ENCODE results near the gene BUD23.

DNA sequence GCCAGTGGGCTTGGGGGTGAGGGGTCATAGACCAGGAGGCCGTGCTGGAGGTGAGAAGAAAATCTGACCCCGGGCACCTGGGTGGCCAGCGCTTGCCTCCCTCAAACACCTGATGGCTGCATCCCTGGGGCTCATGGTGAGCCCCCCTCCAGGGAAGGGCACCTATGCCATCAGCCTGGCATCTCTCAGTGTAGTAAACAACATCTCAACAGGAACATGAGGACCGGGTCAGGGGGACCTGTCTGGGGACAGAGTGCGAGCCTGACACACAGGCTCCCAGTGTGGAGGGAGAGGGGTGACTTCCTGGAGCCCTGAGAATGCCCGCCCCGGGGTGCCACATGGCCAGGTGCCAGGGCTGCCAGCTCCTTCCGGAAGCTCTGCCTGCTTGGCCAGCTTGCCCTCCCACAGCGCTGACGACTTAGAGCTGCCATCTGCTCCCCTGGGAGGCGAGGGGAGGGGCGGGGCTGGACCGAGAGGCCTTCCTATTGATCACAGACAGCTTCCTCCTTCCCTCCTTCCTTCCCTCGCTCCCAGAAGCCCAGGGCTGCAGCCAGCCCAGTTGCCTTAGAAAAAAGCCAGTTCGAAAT lies 23.7 kb downstream of the BUD23 start:
- TF ChIP-seq POLR2AphosphoS5 (IDR thresholded peaks at IDR 0.05) = no peak
- TF ChIP-seq POLR2A (IDR thresholded peaks at IDR 0.05) = no peak
